HepG2 (cell line): ENCODE measurements around the gene ZPR1. TPM values are rescaled to one million over a fixed set of nuclear protein-coding genes. Genes with fewer than 3 reads are reported as not detected.

Experiments used
- AGO1 ChIP-seq: fragments of 200-400 bp; formaldehyde crosslinking; IDR thresholded peaks from 2 replicates; pipeline ENCODE4 v1.6.1; 2017; ENCODE audit warnings: mild to moderate bottlenecking, low read depth, low read length, moderate library complexity; ENCODE audit not compliant: poor library complexity, severe bottlenecking
- ARID3A ChIP-seq: IDR thresholded peaks from 2 replicates; pipeline ENCODE4 v1.6.1; 2012; ENCODE audit warnings: low read depth, low read length, improper control_type of control experiment
- CBX2 ChIP-seq, 2 experiments: fragments of 200-600 bp in 1 of 2; sonication (generic); formaldehyde crosslinking in 1 of 2; IDR thresholded peaks; 2 replicates each; pipeline versions ENCODE4 v1.7.0 to v1.8.1; 2018 to 2022; ENCODE audit warnings: low read depth in 2 of 2, low read length in 1 of 2, mild to moderate bottlenecking in 1 of 2, missing genetic modification reagents in 1 of 2
- DR1 ChIP-seq: sonication (generic); formaldehyde crosslinking; IDR thresholded peaks from 2 replicates; pipeline ENCODE4 v1.8.0; 2021; ENCODE audit warnings: mild to moderate bottlenecking, missing genetic modification reagents, inconsistent platforms
- FOXJ3 ChIP-seq: sonication (generic); formaldehyde crosslinking; IDR thresholded peaks from 2 replicates; pipeline ENCODE4 v1.4.0; 2020; ENCODE audit warnings: missing genetic modification reagents, mild to moderate bottlenecking, borderline replicate concordance
- FOXO1 ChIP-seq: sonication (generic); formaldehyde crosslinking; IDR thresholded peaks from 2 replicates; pipeline ENCODE4 v1.4.0; 2020; ENCODE audit warnings: missing genetic modification reagents
- GATAD1 ChIP-seq: IDR thresholded peaks from 2 replicates; pipeline ENCODE4 v1.6.1; 2016; ENCODE audit warnings: missing genetic modification reagents, missing compliant biosample characterization
- HNF1B ChIP-seq: sonication (generic); formaldehyde crosslinking; IDR thresholded peaks from 2 replicates; pipeline ENCODE4 v1.5.1; 2020; ENCODE audit warnings: mild to moderate bottlenecking, moderate library complexity, missing genetic modification reagents
- ISL2 ChIP-seq: sonication (generic); formaldehyde crosslinking; IDR thresholded peaks from 2 replicates; pipeline ENCODE4 v1.5.0; 2020; ENCODE audit warnings: missing genetic modification reagents
- MAFG ChIP-seq: sonication (generic); formaldehyde crosslinking; IDR thresholded peaks from 2 replicates; pipeline ENCODE4 v1.5.1; 2020; ENCODE audit warnings: mild to moderate bottlenecking, missing genetic modification reagents
- NFATC3 ChIP-seq: sonication (generic); formaldehyde crosslinking; IDR thresholded peaks from 2 replicates; pipeline ENCODE4 v1.5.1; 2020; ENCODE audit warnings: mild to moderate bottlenecking, missing genetic modification reagents
- RBAK ChIP-seq: sonication (generic); formaldehyde crosslinking; IDR thresholded peaks from 2 replicates; pipeline ENCODE4 v1.5.1; 2020; ENCODE audit warnings: mild to moderate bottlenecking, missing genetic modification reagents
- RBM39 ChIP-seq: fragments of 200-400 bp; formaldehyde crosslinking; IDR thresholded peaks from one replicate; pipeline ENCODE4 v1.6.1; 2018; ENCODE audit warnings: antibody characterized with exemption, mild to moderate bottlenecking, low read depth, low read length; ENCODE audit not compliant: poor library complexity, severe bottlenecking
- RFXAP ChIP-seq: sonication (generic); formaldehyde crosslinking; IDR thresholded peaks from 2 replicates; pipeline ENCODE4 v1.4.0; 2020; ENCODE audit warnings: missing genetic modification reagents, borderline replicate concordance
- RNF2 ChIP-seq: fragments of 450-650 bp; conservative IDR thresholded peaks from 2 replicates; pipeline ENCODE4 v1.6.1; 2016; ENCODE audit warnings: low read depth
- SIN3A ChIP-seq: IDR thresholded peaks from 2 replicates; pipeline ENCODE4 v1.6.1; 2011; ENCODE audit warnings: low read depth, mild to moderate bottlenecking, control low read depth, low read length, borderline replicate concordance
- SRSF4 ChIP-seq: fragments of 200-400 bp; formaldehyde crosslinking; IDR thresholded peaks from one replicate; pipeline ENCODE4 v1.6.1; 2018; ENCODE audit warnings: mild to moderate bottlenecking, low read depth, low read length, moderate library complexity; ENCODE audit not compliant: poor library complexity, severe bottlenecking
- ZFP36L1 ChIP-seq: sonication (generic); formaldehyde crosslinking; IDR thresholded peaks from 2 replicates; pipeline ENCODE4 v1.8.0; 2022; ENCODE audit warnings: mild to moderate bottlenecking, missing genetic modification reagents, moderate library complexity
- ZNF180 ChIP-seq: sonication (generic); formaldehyde crosslinking; IDR thresholded peaks from 2 replicates; pipeline ENCODE4 v1.4.0; 2020; ENCODE audit warnings: low read depth, missing genetic modification reagents, borderline replicate concordance
- ZNF234 ChIP-seq: sonication (generic); formaldehyde crosslinking; conservative IDR thresholded peaks from 2 replicates; pipeline ENCODE4 v1.5.1; 2020; ENCODE audit warnings: mild to moderate bottlenecking, missing genetic modification reagents
- ZNF543 ChIP-seq: sonication (generic); formaldehyde crosslinking; IDR thresholded peaks from 2 replicates; pipeline ENCODE4 v1.4.0; 2020; ENCODE audit warnings: mild to moderate bottlenecking, missing genetic modification reagents
- ZNF564 ChIP-seq: sonication (generic); formaldehyde crosslinking; IDR thresholded peaks from 2 replicates; pipeline ENCODE4 v1.8.1; 2023; ENCODE audit warnings: mild to moderate bottlenecking, missing genetic modification reagents
- ZNF569 ChIP-seq: sonication (generic); formaldehyde crosslinking; IDR thresholded peaks from 2 replicates; pipeline ENCODE4 v1.5.0; 2020; ENCODE audit warnings: mild to moderate bottlenecking, missing genetic modification reagents, moderate library complexity, borderline replicate concordance
- ZNF770 ChIP-seq: sonication (generic); formaldehyde crosslinking; IDR thresholded peaks from 2 replicates; pipeline ENCODE4 v1.5.0; 2020; ENCODE audit warnings: mild to moderate bottlenecking, missing genetic modification reagents
- polyA plus RNA-seq, 8 experiments: library from polyadenylated mRNA; depleted of rRNA in 3 of 8; stranded (reverse) in 7 of 8; unstranded in 1 of 8; fragments of >200 nt; fragmentation: Illumina TruSeq in 4 of 8; extraction: Trizol in 4 of 8; gene quantifications; 2 replicates each; pipeline versions ENCODE4 v1.2.1 to v1.2.3, GENCODE V29; 2011 to 2016; ENCODE audit warnings: low read depth in 4 of 8, missing spikeins in 1 of 8, mixed read lengths in 1 of 8; ENCODE audit not compliant: insufficient read depth in 1 of 8
- total RNA-seq, 5 experiments: library from RNA; depleted of rRNA; stranded (reverse); fragments of >200 nt; fragmentation: Illumina TruSeq; extraction: Trizol; gene quantifications; 2 replicates each; pipeline ENCODE4 v1.2.3, GENCODE V29; 2016; ENCODE audit warnings: low read depth in 1 of 5

Gene ZPR1
- total and polyA plus RNA-seq, 2 of the 13 experiments (the other 11 are each of a cell fraction or from before 2014, with no cell fraction given): 40.0 to 79.3 TPM

GRCh38 chr11:116832350-116833290 is 44.8 kb upstream of the ZPR1 start (continued):
- TF ChIP-seq HNF1B (CRISPR knock-in tag) (peak; percentile 73), GATAD1 (CRISPR knock-in tag) (peak; percentile 82), CBX2 (IDR thresholded peaks at IDR 0.05; ENCODE audit: low read depth, low read length) (no peak), CBX2 (CRISPR knock-in tag; IDR thresholded peaks at IDR 0.05; ENCODE audit: low read depth) (no peak), ZNF543 (CRISPR knock-in tag) (peak; percentile 83), ZFP36L1 (peak; percentile 99), RBM39 (peak; percentile 37), ZNF564 (CRISPR knock-in tag) (0 out of 2 replicates have a peak, but pooled peaks have one; percentile 78), ZNF234 (CRISPR knock-in tag) (no peak), SIN3A (peak; percentile 93), AGO1 (peak; percentile 91), MAFG (CRISPR knock-in tag) (no peak), FOXJ3 (peak; percentile 98), SRSF4 (no peak), RFXAP (CRISPR knock-in tag) (peak; percentile 89; the same call in 1 of the 2 replicates), ISL2 (CRISPR knock-in tag) (peak; percentile 95), ZNF569 (CRISPR knock-in tag) (peak; percentile 49; the same call in 1 of the 2 replicates), DR1 (CRISPR knock-in tag) (no peak), ZNF770 (CRISPR knock-in tag) (peak; percentile 95), ARID3A (peak; percentile 72), ZNF180 (CRISPR knock-in tag) (no peak), RBAK (CRISPR knock-in tag) (no peak), FOXO1 (CRISPR knock-in tag) (peak; percentile 100), NFATC3 (CRISPR knock-in tag) (no peak; the same call in 1 of the 2 replicates), RNF2 (no peak)
